Stimulated activated CD4-positive, alpha-beta T cell treated with anti-CD3 and anti-CD28 coated beads, Interleukin-4, amount 100 ng/mL, for 48 hours (primary cell): ENCODE measurements around the gene SOX13.
"Not testable (repeated sequence)": the region's sequence is repeated elsewhere in the genome, so short reads cannot be mapped to it uniquely, and the experiment has no call there.

Experiments
- DNase-seq, 2 donors: peaks; one replicate each; pipeline ENCODE4 v3.0.0-alpha.2; 2020; ENCODE audit warnings: low read depth in 2 of 2

The SOX13 gene

DNA sequence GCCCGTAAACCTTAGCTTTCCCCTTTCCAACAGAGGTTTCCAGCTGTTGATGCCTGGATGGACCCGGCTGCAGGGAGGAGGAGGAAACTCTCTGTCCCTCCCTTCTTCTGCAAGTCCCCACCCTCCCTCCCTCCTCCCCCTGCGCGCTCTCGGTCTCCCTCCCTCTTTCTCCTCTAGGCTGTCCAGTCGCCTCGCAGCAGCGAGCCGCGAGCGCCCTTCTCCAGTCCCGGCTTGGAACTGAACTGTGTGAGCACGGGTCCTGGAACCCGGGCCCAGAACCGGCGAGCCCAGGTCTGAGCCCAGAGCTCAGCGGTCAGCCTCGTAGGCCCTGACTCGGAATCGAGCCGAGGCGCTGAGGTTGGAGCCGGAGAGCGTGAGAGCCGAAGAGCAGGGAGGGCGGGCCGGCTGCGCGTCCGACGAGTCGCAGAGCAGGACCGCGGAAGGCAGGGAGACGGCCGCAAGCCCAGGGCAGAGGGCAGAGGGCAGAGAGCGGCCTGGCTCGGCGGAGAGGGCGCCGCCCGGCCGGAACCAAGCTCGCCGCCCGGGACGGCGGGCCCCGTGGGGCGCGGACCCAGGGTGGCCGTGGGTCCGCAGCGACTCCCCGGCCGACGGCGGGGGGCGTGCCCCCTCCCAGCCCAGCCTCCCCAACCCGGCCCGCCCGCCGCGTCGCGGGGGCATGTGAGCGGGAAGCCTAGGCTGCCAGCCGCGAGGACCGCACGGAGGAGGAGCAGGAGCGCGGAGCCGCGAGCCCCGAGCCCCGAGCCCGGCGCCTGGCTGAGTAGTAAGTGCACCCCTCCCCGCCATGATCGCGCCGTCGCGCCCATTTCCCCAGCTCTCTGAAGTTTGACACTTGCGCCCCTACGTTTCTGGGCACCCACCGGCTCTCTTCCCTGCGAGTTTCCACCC lies at the start of gene SOX13:
TSS of gene SOX13 (plus strand) at position 185 of the 906 bp plus-strand sequence. CDS start 39,801 bp downstream, outside the sequence.
- no peak for DNase-seq

DNA sequence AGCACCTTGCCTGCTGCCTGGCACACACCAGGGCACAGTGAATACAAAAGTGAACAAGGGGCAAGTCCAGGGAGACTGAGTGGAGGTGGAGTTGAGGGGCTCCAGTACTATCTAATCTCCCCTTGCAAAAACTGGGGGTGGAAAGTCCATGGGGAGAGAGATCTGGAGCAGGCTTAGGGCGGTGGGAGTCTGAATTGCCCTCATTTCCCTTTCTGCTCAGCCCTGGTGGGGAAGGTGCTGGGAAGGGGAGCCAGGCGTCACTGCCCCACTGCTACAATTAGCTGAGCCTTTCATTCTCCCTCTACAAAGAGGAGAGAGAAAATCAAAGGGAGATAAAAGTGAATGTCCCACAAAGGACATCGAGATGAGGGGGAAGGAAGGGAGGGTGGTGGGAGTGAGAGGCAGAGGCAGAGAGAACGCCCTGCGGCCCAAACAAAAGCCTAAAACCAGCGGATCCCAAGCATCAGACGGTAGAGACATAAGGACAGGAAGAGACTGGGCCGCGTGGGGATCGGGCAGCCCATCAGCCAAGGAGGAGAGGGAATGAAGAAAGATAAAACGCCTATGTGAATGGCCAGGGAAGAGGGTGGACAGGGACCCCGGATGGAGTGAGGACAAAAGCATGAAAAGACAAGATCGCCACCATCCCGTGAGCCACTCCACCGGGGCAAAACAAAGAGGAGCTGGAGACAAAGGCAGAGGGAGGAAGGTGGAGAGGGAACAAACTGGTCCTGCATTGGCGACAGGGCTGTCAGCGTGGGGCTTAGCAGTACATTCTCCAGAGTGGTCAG lies 46.8 kb upstream of the SOX13 start:
- DNase-seq = no peak

DNA sequence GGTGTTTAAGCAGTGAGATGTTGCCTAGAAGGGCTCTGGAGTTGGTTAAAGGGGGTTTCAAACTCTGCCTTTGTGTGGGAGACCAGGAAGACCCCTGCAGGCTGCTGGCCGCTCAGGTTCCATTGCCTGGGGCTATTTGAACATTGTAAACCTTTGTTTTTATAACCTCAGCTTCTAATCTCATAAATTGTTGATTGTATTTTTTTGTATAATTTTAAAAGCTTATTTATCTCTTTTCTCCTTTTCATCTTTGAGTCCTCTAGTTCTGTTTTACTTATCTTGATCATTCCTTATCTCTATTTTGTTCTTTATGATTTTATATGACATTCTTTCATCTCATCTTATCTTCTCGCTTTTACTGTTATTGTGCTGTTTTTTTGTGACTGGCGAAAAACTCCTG lies 45.5 kb upstream of the SOX13 start:
- DNase-seq = no peak

DNA sequence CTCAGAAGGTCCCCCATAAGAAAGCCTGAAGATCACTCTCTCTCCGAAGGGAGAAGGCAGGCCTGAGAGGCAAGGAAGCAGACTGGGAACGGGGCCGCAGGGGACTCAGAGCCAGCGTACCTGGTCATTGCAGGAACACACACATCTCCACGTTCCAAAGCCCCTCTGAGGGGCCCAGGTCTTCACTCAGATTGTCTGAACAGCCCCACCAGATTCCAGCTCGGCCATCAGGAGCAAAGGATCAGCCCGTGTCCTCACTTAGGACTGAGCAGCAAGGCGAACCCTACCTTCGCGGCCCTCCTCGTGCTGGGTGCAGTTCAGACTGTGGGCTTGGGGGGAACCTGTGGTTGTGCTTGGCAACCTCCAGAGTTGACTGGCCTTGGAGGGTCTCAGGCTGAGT lies 43.9 kb upstream of the SOX13 start:
- no peak for DNase-seq

DNA sequence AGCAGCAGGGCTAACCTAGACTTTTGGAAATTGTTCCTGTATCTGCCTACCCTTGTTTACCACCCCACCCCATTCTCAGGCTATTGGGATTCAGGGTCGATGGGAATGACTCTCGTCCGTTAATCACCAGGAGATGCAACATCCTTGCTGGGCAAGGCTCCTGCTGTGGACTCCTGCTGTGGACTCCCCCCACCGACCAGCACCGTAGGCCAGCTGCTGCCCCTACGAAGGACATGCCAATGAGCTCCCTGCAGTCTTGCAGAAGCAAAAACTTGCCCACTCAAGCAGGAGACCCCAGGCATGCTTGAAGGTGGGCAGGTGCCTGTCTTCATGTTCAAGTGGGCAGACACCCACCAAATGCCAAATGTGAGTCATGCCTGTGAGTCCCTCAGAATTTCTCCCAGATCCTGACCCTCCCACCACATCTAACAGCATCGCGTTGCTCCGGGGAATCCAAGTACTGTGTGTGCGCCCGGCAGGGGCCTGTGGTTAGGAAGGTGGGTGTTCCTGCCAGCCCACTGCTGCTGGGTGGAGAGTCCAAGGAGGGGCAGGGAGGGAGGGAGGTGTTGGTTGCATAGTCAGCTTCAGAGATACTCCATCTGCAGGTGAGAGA lies 41.7 kb upstream of the SOX13 start:
- DNase-seq = no peak

DNA sequence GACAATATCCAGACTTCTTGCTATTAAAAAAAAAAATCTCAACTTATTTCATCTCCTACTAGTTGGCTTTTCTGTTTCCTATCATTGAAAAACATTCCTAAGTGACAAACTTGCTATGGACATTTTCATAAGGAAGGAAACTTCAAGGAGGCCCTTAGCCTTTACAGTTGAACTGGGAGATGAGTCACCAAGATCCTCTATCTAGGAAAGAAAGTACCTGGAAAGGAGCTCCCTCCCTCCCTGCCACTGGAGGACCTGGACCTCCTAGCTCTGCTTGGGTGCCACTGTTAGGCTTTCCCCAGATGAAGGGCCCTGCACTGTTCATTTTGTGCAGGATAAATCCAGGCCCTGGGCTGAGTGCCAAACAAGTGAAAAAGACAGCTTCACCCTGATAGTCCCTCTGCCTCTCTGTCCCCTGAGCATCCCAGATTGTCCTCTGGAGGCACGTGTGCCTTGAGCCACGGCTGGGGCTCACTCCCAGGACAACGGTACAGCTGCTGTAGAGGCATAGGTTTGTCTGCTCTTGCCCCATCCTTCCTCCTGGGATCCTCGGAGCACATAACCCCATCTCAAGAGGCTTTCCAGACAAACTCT lies 40.2 kb upstream of the SOX13 start:
- DNase-seq = no peak

DNA sequence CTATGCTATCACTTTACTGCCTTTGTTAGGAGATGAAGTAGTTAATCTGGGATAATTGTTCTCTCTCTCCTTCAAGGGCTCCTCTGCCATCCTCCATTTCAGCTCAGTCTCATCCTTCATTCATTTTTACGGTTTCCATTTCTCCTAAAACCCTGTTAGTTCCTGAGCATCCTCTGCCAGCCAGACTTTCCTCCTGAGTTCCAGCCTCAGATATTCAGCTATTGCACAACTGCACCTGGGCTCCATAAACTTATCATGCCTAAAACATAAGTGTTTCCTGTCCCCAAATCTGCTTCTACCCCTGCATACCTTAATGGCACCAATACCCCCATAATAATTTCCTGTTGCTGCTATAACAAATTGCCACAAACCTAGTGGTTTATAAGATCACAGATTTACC lies 39.6 kb upstream of the SOX13 start:
- no peak for DNase-seq

DNA sequence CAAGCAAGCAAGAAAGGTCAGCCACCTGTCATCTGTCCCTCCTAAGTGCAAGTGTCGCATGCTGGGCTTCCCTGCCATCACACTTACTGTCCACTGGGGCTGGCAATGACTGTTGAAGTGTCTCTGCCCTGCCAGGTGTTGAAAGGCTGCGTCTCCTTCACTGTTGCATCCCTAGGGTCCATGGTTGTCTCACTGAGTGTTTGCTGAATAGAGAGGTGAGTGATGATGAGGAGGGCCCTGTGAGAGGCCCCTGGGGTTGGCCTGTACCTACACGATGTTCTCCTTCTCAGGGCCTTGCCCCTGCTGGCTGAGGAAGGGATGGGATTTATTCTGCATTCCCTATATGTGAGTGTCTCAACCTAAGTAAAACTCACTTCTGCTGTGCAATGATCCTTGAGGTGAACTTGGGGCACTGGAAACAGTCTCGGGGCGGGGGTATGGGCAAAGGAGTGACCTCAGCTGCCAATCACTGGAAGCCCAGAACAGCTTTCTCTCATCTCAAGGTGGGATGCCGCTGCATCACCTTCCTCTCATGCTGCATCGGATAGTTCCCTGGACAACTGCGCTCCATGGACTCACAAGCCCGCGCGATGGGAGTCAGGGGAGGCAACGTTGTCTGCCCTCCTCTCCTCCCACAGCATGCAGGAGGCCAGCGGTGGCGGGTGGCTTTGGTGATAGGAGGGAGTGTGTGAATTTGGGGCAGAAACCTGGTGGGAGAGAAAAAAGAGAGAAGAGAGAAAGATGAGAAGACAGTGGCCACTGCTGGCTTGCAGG lies 35.8 kb upstream of the SOX13 start:
- DNase-seq = no peak

DNA sequence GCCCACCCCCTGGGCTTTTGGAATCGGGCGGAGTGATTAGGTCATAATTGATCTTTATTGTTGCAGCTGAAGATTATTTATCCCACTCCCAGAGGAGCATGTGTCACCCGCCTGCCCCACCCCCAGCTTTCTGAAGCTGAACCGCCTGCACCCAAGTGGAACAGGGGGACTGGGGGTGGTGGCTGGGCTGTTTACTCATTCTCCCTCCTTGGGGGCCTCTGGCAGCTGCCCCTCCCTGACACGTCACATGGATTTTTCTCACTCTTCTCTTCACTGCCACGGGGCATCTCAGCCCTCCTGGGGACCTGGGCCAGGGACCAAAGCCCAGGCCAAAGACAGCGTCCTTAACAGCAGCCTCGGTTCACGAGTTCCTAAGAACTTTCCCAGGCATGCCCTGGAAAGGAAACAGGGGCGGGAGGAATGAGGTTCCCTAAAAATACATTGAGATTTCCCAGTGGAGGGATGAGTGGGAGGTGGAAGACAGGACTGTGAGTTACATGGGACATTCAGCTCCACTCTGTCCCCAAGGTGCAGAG lies 31.6 kb upstream of the SOX13 start:
- no peak for DNase-seq

DNA sequence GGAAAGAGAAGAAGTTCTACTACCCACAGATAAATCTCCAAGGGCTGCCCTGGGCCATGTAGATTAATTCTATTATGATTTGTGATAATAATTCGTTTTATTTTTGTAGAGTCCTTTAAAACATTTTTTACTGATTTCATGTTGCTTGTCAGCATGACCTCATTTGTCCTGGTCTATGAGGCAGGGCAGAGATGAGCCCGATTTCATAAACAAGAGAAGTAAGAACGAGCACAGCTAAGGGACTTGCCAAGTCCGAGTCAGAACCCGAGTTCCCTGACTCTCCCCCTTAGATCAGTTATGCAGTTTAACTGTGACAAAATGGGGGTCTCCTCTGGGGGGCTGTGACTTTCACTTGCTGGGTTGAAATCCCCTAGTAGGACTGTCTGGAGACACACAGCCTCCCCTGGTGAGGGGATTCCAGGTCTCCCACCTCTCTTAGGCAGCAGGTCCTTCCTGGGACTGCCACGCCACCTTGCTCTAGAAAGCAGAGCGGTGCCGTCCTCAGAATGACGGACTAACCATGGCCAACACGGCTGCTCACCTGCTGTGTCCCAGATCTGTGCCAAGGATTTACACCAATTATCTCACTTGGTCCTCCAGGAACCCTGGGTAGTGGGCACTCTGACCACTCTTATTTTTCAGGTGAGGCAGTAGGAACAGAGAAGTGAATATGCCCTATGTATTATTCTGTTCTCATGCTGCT lies 31.0 kb upstream of the SOX13 start:
- no peak for DNase-seq

DNA sequence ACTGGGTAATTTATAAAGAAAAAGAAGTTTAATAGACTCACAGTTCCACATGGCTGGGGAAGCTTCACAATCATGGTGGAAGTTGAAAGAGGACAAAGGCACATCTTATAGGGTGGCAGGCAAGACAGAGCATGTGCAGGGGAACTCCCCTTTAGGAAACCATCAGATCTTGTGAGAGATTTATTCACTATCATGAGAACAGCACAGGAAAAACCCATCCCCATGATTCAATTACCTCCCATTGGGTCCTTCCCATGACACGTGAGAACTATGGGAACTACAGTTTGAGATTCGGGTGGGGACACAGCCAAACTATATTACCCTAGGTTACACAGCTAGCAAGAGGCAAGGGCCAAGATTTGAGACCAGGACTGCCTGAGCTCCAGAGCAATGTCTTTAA lies 30.4 kb upstream of the SOX13 start:
- DNase-seq = no peak

DNA sequence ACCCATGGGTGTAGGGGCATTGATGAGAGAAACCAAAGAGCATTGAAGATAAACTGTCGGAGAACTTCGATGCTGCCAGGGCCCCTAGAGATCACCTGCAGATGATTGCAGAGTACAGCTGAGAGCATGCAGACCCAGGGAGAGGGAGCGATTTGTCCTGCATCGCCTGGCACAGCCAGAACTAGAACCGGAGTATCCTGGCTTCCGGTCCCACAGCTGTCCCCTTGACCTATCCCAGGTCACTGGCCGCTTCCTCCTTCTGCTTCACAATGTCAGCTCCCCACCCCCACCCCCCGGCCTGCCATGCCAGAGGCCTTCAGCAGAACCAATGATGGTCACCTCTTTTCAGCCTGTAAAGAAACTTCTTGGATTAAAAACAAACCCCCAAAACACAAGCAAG lies 29.2 kb upstream of the SOX13 start:
- DNase-seq = no peak

DNA sequence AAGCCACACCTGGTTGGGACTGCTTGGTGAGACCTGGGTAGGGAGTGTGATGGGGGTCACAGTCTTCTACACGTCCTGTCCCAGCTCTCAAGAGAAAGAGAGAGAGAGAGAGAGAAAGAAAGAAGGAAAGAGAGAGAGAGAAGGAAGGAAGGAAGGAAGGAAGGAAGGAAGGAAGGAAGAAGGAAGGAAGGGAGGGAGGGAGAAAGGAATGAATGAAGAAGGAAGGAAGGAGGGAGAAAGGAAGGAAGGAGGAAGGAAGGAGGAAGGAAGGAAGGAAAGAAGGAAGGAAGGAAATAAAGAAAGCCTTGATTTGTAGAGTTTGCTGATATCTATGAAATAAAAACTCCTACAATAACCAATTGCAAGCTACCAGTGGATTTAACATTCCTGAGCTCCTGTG lies 28.5 kb upstream of the SOX13 start:
- DNase-seq = no peak

DNA sequence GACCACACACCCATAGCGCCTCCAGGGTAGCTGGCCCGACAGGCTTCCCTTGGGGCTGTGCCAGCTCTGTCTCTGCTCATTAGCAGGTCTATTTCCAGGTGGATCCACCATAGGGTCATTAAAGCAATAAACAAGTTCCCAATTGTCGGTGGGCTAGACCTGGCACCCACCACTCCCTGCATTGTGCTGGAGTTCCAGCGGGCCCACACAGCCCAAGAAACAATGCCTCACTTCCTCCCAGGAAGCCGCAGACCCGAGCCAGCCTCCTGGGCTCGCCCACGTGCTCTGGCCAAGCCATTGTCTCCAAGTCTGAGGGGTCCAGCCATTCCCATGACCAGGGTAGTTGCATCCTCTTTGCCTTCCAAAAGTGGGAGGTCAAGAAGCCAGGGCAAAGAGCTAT lies 27.5 kb upstream of the SOX13 start:
- DNase-seq = no peak

DNA sequence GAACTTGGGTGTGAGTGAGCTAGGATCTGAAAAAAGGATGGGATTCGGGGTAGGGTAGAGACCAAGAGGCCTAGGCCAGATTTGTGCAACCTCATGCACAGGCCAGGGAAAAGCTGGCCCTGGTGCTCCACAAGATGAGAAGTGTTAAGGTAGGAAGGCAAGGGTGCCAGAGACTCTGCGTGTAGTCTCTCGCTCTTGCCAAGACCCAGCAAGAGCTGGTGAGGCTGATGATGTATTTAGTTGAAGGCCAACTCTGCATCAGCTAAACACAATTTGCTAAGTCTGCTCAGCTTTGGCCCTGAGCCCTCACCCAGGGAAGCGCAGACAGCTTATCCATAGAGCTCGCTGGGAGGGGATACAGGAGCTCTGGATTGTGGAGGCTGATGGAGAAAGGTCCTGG lies 26.6 kb upstream of the SOX13 start:
- no peak for DNase-seq

DNA sequence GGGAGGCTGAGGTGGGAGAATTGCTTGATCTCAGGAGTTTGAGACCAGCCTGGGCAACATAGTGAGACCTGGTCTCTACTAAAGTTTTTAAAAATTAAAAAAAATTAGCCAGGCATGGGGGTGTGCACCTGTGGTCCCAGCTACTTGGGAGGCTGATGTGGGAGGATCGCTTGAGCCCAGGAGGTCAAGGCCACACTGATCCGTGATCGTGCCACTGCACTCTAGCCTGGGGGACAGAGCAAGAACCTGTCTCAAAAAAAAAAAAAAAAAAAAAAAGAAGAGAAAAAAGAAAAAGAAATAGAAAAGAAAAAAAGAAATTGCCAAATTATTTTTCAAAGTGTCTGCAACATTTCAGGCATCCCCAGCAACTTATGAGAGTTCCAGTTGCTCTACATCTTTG lies 24.1 kb upstream of the SOX13 start:
- not testable (repeated sequence) for DNase-seq

DNA sequence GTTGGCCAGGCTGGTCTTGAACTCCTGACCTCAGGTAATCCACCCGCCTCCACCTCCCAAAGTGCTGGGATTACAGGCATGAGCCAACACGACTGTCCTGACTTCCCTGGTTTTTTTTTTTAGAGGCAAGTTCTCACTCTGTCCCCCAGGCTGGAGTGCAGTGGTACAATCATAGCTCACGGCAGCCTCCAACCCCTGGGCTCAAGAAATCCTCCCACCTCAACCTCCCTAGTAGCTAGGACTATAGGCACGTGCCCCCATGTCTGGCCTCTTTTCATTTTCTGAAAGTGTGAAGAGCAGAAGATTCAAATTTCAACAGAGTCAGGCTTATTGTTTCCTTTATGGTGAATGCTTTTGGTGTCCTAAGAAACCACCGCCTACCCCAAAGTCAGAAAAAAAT lies 21.7 kb upstream of the SOX13 start:
- no peak for DNase-seq

DNA sequence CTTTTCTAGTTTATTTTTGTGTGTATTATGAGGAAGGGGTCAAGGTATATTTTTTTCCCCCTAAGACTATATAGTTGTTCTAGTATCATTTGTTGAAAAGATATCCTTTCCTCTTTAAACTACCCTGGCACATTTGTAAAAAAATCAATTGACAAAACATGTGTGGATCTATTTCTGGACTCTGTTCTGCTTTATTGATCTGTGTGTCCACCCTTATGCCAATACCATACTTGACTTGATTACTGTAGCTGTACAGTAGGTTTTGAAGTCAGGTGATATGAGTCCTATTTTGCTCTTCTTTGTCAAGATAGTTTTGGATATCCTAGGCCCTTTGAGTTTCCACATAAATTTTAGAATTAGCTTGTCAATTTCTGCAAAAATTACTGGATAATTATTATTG lies 21.2 kb upstream of the SOX13 start:
- DNase-seq = no peak

DNA sequence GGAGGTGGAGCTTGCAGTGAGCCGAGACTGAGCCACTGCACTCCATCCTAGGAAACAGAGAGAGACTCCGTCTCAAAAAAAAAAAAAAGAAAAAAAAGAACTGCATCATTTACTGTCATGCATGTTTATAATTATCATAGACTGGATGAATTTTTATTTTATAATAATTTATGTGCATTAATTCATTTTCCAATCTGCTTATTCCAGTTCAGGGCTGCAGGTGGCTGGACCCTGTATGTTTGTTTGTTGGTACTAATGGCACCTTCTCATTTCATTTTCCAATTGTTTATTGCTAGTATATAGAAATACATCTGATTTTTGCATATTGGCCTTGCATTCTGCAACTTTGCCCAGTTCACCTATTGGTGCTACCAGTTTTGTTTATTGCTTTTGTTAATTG lies 19.0 kb upstream of the SOX13 start:
- no peak for DNase-seq

DNA sequence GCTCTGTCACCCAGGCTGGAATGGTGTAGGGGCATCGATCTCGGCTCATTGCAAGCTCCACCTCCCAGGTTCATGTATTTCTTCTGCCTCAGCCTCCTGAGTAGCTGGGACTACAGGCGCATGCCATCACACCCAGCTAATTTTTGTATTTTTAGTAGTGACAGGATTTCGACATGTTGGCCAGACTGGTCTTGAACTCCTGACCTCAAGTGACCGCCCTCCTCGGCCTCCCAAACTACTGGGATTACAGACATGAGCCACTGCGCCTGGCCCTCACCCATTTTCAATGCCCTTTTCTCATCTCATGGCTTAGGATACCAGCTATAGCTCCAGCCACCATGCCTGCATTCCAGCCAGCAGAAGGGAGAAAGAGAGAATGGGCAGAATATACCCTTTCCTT lies 12.9 kb upstream of the SOX13 start:
- DNase-seq = no peak

DNA sequence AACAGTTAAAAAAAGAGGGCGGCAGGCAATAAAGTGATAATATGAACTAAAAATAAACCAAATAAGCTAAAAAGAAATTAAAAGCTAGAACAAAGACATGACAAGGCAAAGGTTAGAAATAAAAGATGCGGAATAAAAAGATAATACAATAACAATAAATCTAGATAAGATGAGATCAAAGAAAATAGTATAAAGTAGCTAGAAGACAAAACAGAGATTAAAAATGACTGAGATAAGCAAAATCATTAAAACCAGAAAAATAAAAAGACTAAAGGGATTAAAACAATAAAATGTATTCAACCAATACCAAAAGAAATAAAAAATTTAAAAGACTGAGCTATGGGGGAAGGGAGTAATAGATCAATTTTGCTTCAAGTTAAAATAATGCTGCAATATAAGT lies 10.8 kb upstream of the SOX13 start:
- DNase-seq = no peak
